ENCODE data around the gene KEAP1.
"Not testable (repeated sequence)": the region's sequence is repeated elsewhere in the genome, so short reads cannot be mapped to it uniquely, and the experiment has no call there.

Gene KEAP1

GRCh38 chr19:10503002-10503789, at the start of gene KEAP1:
TSS of gene KEAP1 (minus strand) at chr19:10503356. CDS start at chr19:10500033, 3,323 bp downstream.
- no peaks in the 10 kb centered on the region for H3K9me3 ChIP-seq (ENCODE audit: control insufficient read depth, insufficient read depth, low read length)
- H3K4me1 ChIP-seq (ENCODE audit: insufficient read depth, low read length) = peaks cover 15% of the 10 kb centered on the region; the same call in 1 of the 2 replicates
- peak within 1 kb of the TSS; percentile 91 for H3K9ac ChIP-seq (ENCODE audit: low read depth, low read length)
- H3K36me3 ChIP-seq (ENCODE audit: insufficient read depth, low read length) = 0 out of 2 replicates have a peak, but pooled peaks cover 4% of the 10 kb centered on the region

GRCh38 chr19:10552510-10553053, 49.4 kb upstream of the KEAP1 start:
- no peaks in the 10 kb centered on the region for H3K4me1 ChIP-seq (ENCODE audit: insufficient read depth, low read length)
- H3K9ac ChIP-seq (ENCODE audit: low read depth, low read length) = no peak overlapping the region
- no peaks in the 10 kb centered on the region for H3K9me3 ChIP-seq (ENCODE audit: control insufficient read depth, insufficient read depth, low read length)
- peaks cover 3% of the 10 kb centered on the region; the same call in 1 of the 2 replicates for H3K36me3 ChIP-seq (ENCODE audit: insufficient read depth, low read length)

GRCh38 chr19:10551698-10552301, 48.6 kb upstream of the KEAP1 start:
- Histone ChIP-seq H3K36me3 (ENCODE audit: insufficient read depth, low read length) (peaks cover 3% of the 10 kb centered on the region; the same call in 1 of the 2 replicates), H3K9ac (ENCODE audit: low read depth, low read length) (no peak overlapping the region), H3K9me3 (ENCODE audit: control insufficient read depth, insufficient read depth, low read length) (no peaks in the 10 kb centered on the region), H3K4me1 (ENCODE audit: insufficient read depth, low read length) (no peaks in the 10 kb centered on the region)

- not testable (repeated sequence) for H3K4me1 ChIP-seq (ENCODE audit: insufficient read depth, low read length); H3K9ac ChIP-seq (ENCODE audit: low read depth, low read length); H3K36me3 ChIP-seq (ENCODE audit: insufficient read depth, low read length); H3K9me3 ChIP-seq (ENCODE audit: control insufficient read depth, insufficient read depth, low read length)
Measured at GRCh38 chr19:10551006-10551405, 47.9 kb upstream of the KEAP1 start.

GRCh38 chr19:10550336-10550735, 47.2 kb upstream of the KEAP1 start:
- no peaks in the 10 kb centered on the region for H3K4me1 ChIP-seq (ENCODE audit: insufficient read depth, low read length)
- no peaks in the 10 kb centered on the region for H3K9me3 ChIP-seq (ENCODE audit: control insufficient read depth, insufficient read depth, low read length)
- H3K9ac ChIP-seq (ENCODE audit: low read depth, low read length) = no peak overlapping the region
- 0 out of 2 replicates have a peak, but pooled peaks cover 3% of the 10 kb centered on the region for H3K36me3 ChIP-seq (ENCODE audit: insufficient read depth, low read length)

GRCh38 chr19:10549733-10550132, 46.6 kb upstream of the KEAP1 start:
- Histone ChIP-seq H3K36me3 (ENCODE audit: insufficient read depth, low read length) (0 out of 2 replicates have a peak, but pooled peaks cover 3% of the 10 kb centered on the region), H3K9me3 (ENCODE audit: control insufficient read depth, insufficient read depth, low read length) (no peaks in the 10 kb centered on the region), H3K9ac (ENCODE audit: low read depth, low read length) (no peak overlapping the region), H3K4me1 (ENCODE audit: insufficient read depth, low read length) (no peaks in the 10 kb centered on the region)

- H3K9ac ChIP-seq (ENCODE audit: low read depth, low read length) = no peak overlapping the region
- no peaks in the 10 kb centered on the region for H3K9me3 ChIP-seq (ENCODE audit: control insufficient read depth, insufficient read depth, low read length)
- H3K36me3 ChIP-seq (ENCODE audit: insufficient read depth, low read length) = 0 out of 2 replicates have a peak, but pooled peaks cover 3% of the 10 kb centered on the region
- H3K4me1 ChIP-seq (ENCODE audit: insufficient read depth, low read length) = no peaks in the 10 kb centered on the region
Measured at GRCh38 chr19:10548746-10549276, 45.7 kb upstream of the KEAP1 start.

- Histone ChIP-seq H3K9me3 (ENCODE audit: control insufficient read depth, insufficient read depth, low read length) (no peaks in the 10 kb centered on the region), H3K4me1 (ENCODE audit: insufficient read depth, low read length) (no peaks in the 10 kb centered on the region), H3K9ac (ENCODE audit: low read depth, low read length) (no peak overlapping the region), H3K36me3 (ENCODE audit: insufficient read depth, low read length) (0 out of 2 replicates have a peak, but pooled peaks cover 3% of the 10 kb centered on the region)
Measured at GRCh38 chr19:10546817-10547216, 43.7 kb upstream of the KEAP1 start.

- H3K36me3 ChIP-seq (ENCODE audit: insufficient read depth, low read length) = 0 out of 2 replicates have a peak, but pooled peaks cover 3% of the 10 kb centered on the region
- peaks cover 2% of the 10 kb centered on the region; the same call in 1 of the 2 replicates for H3K4me1 ChIP-seq (ENCODE audit: insufficient read depth, low read length)
- H3K9me3 ChIP-seq (ENCODE audit: control insufficient read depth, insufficient read depth, low read length) = no peaks in the 10 kb centered on the region
- peak overlapping the region; percentile 88; the same call in 1 of the 2 replicates for H3K9ac ChIP-seq (ENCODE audit: low read depth, low read length)
Measured at GRCh38 chr19:10544753-10545251, 41.6 kb upstream of the KEAP1 start.

- H3K4me1 ChIP-seq (ENCODE audit: insufficient read depth, low read length) = peaks cover 2% of the 10 kb centered on the region; the same call in 1 of the 2 replicates
- 0 out of 2 replicates have a peak, but pooled peaks cover 3% of the 10 kb centered on the region for H3K36me3 ChIP-seq (ENCODE audit: insufficient read depth, low read length)
- no peaks in the 10 kb centered on the region for H3K9me3 ChIP-seq (ENCODE audit: control insufficient read depth, insufficient read depth, low read length)
- peak overlapping the region; percentile 88 for H3K9ac ChIP-seq (ENCODE audit: low read depth, low read length)
Measured at GRCh38 chr19:10544242-10544752, 41.1 kb upstream of the KEAP1 start.

- Histone ChIP-seq H3K4me1 (ENCODE audit: insufficient read depth, low read length) (peaks cover 2% of the 10 kb centered on the region; the same call in 1 of the 2 replicates), H3K9me3 (ENCODE audit: control insufficient read depth, insufficient read depth, low read length) (no peaks in the 10 kb centered on the region), H3K36me3 (ENCODE audit: insufficient read depth, low read length) (0 out of 2 replicates have a peak, but pooled peaks cover 2% of the 10 kb centered on the region), H3K9ac (ENCODE audit: low read depth, low read length) (peak within 1 kb of the TSS; percentile 88)
Measured at GRCh38 chr19:10543420-10544241, 40.5 kb upstream of the KEAP1 start, which contains the start of gene ATG4D. TSS of gene ATG4D (plus strand) at chr19:10543904. CDS start at chr19:10544091, 187 bp downstream.

GRCh38 chr19:10543059-10543419, 39.9 kb upstream of the KEAP1 start:
- Histone ChIP-seq H3K36me3 (ENCODE audit: insufficient read depth, low read length) (no peaks in the 10 kb centered on the region), H3K4me1 (ENCODE audit: insufficient read depth, low read length) (peaks cover 2% of the 10 kb centered on the region; the same call in 1 of the 2 replicates), H3K9me3 (ENCODE audit: control insufficient read depth, insufficient read depth, low read length) (no peaks in the 10 kb centered on the region), H3K9ac (ENCODE audit: low read depth, low read length) (peak overlapping the region; percentile 88; the same call in 1 of the 2 replicates)

GRCh38 chr19:10539016-10539415, 35.9 kb upstream of the KEAP1 start:
- not testable (repeated sequence) for H3K4me1 ChIP-seq (ENCODE audit: insufficient read depth, low read length); H3K9me3 ChIP-seq (ENCODE audit: control insufficient read depth, insufficient read depth, low read length); H3K9ac ChIP-seq (ENCODE audit: low read depth, low read length); H3K36me3 ChIP-seq (ENCODE audit: insufficient read depth, low read length)
